HG03060 (cell line): ENCODE results near the gene KMT2B.
"Not testable (repeated sequence)": the region's sequence is repeated elsewhere in the genome, so short reads cannot be mapped to it uniquely, and the experiment has no call there.

Experiments
- ATAC-seq: cut with Tn5 transposase; IDR thresholded peaks from one replicate; pipeline ENCODE4 v1.9.1; 2021; ENCODE audit warnings: low read depth, moderate number of reproducible peaks; ENCODE audit not compliant: unreplicated experiment

KMT2B gene

DNA sequence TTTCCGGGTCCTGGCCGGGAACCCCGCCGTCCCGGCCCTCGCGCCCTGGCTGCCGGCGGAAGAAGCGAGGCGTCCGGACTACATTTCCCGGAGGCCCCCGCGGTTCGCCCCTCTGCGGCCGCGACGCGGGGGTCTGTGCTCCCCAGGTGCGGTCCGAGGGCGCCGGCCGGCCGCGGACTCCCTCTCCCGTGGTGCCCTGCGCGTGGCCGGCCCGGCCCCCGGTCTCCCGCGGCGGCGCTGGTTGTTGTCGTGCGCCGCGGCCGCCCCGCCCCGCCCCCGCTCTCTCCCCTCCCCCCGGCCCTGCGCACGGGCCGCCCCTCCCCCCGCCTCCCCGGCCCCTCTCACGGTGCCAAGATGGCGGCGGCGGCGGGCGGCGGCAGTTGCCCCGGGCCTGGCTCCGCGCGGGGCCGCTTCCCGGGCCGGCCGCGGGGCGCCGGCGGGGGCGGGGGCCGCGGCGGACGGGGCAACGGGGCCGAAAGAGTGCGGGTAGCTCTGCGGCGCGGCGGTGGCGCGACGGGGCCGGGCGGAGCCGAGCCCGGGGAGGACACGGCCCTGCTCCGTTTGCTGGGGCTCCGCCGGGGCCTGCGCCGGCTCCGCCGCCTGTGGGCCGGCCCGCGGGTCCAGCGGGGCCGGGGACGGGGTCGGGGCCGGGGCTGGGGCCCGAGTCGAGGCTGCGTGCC is at the start of gene KMT2B:
Gene KMT2B (plus strand): TSS at position 339 of the 680 bp plus-strand sequence. CDS start 16 bp downstream, at position 355.
- ATAC-seq, result no peak

DNA sequence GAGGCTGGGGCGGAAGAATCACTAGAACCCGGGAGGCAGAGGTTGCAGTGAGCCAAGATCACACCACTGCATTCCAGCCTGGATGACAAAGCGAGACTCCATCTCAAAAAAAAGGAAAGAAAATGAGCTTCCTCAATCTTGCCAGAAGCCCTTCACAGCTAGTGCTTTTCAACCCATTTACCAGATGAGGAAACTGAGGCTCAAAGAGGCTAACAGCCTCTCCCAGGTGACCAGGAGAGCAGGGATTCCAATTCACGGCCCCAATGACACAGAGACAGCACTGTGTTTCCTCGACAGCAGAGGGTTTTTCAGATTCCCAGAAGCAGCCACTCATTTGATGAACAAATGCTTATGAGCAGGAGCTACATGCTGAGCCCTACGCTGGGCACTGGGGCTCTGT is 48.2 kb upstream of the KMT2B start:
- ATAC-seq, result no peak

DNA sequence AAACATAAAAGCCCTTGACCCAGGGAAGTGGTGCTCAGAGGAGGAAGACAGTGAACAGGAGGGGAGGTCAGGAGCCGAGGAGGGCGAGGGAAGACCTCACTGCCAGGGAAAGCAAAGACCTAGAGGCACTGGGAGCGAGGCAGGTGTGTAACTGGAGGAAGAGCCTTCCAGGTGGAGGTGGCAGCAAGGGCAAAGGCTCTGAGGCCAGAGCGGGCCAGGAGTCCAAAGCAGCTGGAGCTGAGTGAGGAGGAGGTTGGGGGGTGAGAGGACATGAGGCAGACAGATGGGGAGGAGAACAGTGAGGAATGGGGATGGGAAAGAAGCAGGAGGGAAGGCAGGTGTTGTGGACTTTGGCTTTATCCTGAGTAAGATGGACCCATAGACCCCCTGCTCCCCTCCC is 47.8 kb upstream of the KMT2B start:
- ATAC-seq, result no peak

GRCh38 chr19:35670686-35671085 is 47.1 kb upstream of the KMT2B start:
- no peak for ATAC-seq

GRCh38 chr19:35671818-35672217 is 46.0 kb upstream of the KMT2B start:
- ATAC-seq, result no peak

DNA sequence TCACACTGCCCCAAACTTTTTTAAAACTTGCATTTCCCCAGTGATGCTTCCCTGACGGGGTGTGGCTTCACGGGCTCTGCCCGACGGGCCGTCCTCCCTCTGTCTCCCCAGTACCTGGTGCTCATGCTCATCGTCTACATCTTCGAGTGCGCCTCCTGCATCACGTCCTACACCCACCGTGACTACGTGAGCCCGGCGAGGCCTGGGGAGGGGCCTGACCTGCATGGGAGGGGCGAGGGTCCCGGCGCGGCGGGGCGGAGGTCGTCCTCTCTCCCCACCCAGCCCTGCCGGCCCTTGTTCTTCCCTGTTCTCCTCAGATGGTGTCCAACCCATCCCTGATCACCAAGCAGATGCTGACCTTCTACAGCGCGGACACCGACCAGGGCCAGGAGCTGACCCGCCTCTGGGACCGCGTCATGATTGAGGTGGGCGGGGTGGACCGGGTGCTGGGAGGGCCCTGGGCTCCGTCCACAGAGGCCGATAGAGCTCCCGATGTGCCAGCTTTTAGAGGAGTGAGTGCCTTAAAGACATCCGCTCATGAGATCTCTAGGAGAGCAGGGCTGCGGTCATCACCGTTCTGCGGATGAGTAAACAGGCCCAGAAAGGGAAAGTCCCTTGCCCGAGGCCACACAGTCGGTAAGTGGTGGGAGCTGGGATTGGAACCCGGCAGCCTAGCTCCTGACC is 44.5 kb upstream of the KMT2B start:
- no peak for ATAC-seq

DNA sequence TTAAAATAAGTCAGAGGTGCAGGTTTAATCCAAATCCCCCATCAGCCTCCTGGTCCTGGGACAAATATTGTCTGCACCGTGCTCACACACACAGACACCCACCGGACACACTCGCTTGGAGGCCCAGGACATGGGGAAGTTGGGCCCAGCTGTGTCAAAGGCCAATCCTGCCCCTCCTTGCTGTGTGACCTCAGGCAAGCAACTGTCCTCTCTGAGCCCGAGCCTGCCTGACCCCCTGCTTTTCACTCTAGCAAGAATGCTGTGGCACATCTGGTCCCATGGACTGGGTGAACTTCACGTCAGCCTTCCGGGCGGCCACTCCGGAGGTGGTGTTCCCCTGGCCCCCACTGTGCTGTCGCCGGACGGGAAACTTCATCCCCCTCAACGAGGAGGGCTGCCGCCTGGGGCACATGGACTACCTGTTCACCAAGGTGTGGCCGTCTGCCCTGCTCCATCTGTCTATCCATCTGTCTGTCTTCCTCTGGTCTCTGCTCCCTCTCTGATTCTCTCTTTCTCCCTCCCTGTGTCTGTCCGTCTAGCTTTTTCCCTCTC is 42.1 kb upstream of the KMT2B start:
- ATAC-seq, result no peak

- no peak for ATAC-seq
These were observed 28.0 kb upstream of the KMT2B start for GRCh38 chr19:35689836-35690235.

DNA sequence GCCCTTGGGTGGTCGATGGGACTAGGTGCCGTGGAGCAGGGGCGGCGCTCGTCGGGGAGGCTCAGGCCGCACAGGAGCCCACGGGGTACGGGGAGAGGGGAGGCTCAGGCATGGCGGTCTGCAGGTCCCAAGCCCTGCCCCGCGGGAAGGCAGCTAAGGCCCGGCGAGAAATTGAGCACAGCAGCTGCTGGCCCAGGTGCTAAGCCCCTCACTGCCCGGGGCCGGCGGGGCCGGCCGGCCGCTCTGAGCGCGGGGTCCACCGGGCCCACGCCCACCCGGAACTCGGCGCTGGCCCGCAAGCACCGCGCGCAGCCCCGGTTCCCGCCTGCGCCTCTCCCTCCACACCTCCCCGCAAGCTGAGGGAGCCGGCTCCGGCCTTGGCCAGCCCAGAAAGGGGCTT is 26.7 kb upstream of the KMT2B start:
- ATAC-seq, result not testable (repeated sequence)

DNA sequence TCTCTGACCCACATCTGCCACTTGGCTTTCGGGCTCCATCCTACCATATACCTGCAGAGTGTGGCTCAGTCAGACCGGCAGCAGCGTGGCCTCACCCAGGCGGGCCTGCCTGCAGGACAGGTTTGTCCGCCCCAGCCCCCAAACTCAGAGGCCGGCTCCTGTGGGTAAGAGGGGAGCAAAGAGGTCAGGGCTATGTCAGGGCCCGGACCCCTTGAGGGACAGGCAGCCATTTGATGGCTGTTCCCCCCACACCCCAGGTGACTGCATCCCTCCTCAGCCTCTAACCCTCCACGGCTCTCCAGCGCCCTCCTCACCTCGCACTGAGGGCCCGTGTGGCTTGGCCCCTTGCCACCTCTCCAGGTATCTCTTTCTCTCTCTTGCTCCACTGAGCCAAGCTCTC is 25.8 kb upstream of the KMT2B start:
- ATAC-seq, result no peak

DNA sequence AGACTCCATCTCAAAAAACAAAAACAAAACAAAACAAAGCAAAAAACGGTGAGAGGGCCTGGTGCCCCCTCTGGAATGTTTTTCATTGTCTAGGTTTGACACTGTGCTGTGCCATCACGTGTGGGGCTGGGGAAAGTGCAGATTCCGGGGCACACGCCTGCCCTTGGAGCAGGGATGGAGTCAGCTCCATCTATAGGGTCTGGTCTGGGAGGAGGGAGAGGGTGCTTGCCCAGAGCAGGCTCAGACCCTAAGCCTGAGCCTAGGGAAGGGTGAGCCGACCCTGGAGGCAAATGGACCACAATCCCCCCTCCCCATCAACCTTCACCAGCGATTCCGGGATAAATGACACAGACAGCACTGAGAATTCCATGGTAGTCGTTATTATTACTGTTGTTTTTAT is 24.4 kb upstream of the KMT2B start:
- ATAC-seq, result no peak

- no peak for ATAC-seq
These were observed 23.8 kb upstream of the KMT2B start for GRCh38 chr19:35693835-35694599.

GRCh38 chr19:35695895-35696422 is 21.8 kb upstream of the KMT2B start:
- ATAC-seq, result no peak

DNA sequence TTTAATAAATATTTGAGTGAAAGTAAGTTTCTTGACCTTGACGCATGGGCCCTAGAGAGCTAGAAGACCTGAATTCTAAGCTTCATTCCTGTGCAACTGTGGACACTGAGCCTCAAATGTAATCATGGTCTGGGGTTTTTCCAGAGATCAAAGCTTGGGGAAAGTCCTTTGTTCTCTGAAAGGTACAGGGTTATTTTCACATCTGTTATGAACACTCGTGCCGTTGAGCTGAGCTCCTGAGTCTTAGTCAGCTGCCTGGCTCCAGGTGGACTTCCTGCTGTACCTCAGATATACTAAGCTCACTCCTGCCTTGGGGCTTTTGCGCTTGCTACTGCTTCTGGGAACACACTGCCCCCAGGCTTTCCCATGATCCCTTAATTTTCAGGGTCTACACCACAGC is 21.0 kb upstream of the KMT2B start:
- ATAC-seq, result no peak

DNA sequence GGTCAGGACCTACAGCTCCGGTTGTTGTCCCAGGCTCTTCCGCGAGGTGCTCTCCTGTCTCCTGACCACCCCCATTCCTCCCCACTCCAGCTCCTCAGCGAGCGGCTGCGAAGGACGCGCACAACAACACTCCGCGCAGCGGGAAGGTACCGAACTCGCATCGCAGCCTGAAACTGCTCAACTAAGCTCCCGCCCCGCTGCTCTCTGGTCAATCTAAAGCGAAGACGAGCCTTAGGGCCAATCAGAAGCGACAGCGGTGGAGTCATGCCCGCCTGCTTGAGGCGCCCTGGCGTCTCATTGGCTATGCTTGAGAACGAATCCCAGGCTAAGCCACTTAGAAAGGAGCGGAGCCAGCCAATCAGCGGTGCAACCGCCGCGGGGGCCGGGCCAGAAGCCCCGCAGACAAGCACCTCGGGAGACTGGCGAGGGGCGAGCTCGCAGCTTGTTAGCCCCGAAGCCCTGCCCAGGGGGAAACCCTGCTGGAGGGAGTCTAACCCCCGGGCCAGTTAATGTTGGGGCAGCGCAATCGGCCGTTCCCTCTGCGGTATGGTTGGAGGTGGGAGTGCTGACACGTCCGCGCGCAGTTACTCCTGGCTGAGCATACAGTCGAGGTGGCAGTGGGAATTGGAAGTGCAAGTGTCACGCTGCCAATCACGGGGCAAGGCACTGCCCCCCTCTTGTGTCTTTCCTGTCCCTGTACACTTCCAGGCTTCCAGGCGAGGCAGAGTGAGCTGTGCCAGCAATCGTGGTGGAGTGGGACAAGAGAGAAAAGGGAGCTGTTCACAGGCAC is 15.4 kb upstream of the KMT2B start:
- ATAC-seq, result peak; percentile 87

- ATAC-seq, result no peak
These were observed 14.5 kb upstream of the KMT2B start for GRCh38 chr19:35703343-35703742.

DNA sequence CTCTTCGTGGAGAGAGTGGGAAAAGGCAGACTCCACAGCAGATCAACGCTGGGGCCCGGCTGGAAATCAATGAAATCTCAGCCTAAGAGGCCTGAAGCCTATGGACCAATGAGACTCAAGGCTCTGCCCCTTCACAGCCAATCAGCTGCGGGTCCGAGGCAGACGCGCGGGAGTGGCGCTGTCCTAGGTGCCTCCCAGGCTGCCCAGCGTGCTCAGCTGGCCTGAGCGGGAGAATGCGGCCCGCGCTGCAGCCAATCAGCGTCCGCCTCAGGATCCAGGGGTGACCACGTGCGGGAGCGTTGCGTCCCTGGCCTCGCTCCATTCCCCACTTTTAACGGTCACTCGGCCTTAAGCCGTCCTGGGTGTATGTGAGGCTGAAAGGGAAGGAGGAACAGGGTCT is 13.6 kb upstream of the KMT2B start, which contains the start of gene ZBTB32:
Gene ZBTB32 (plus strand): TSS at position 341 of the 400 bp plus-strand sequence. CDS start 10,069 bp downstream, outside the sequence.
- no peak for ATAC-seq

GRCh38 chr19:35708391-35708790 is 9.4 kb upstream of the KMT2B start:
- no peak for ATAC-seq

GRCh38 chr19:35710784-35711723 is 6.7 kb upstream of the KMT2B start:
- ATAC-seq, result no peak
